Liver (tissue), 3 donors: ENCODE results near the gene ATXN7L3.

Experiments used
- GABPA ChIP-seq, 2 donors: IDR thresholded peaks in 1 of 2; conservative IDR thresholded peaks in 1 of 2; 2 replicates each; pipeline ENCODE4 v1.6.1; 2016; ENCODE audit warnings: antibody characterized with exemption in 2 of 2, mild to moderate bottlenecking in 1 of 2, moderate library complexity in 1 of 2
- HNF4G ChIP-seq: IDR thresholded peaks from 2 replicates; pipeline ENCODE4 v1.6.1; 2016; ENCODE audit warnings: antibody characterized with exemption
- NR2F2 ChIP-seq: IDR thresholded peaks from 2 replicates; pipeline ENCODE4 v1.6.1; 2016; ENCODE audit warnings: antibody characterized with exemption
- RAD21 ChIP-seq, 2 donors: IDR thresholded peaks; 2 replicates each; pipeline ENCODE4 v1.6.1; 2016; ENCODE audit warnings: antibody characterized with exemption in 2 of 2, mild to moderate bottlenecking in 2 of 2
- SP1 ChIP-seq: IDR thresholded peaks from 2 replicates; pipeline ENCODE4 v1.6.1; 2018; ENCODE audit warnings: antibody characterized with exemption, mild to moderate bottlenecking
- YY1 ChIP-seq: IDR thresholded peaks from 2 replicates; pipeline ENCODE4 v1.6.1; 2016; ENCODE audit warnings: antibody characterized with exemption, mild to moderate bottlenecking
- ZBTB33 ChIP-seq: IDR thresholded peaks from 2 replicates; pipeline ENCODE4 v1.6.1; 2016; ENCODE audit warnings: antibody characterized with exemption
- TF ChIP-seq, protein P1 (sequence below): fragments of 150-350 bp; IDR thresholded peaks from 2 replicates; pipeline ENCODE4 v1.5.1; 2017; ENCODE audit warnings: improper control_type of control experiment, low read depth, low read length; ENCODE audit not compliant: missing input control
- TF ChIP-seq, protein P2 (sequence below): IDR thresholded peaks from 2 replicates; pipeline ENCODE4 v1.6.1; 2016; ENCODE audit warnings: antibody characterized with exemption, mild to moderate bottlenecking
- TF ChIP-seq, protein P3 (sequence below): IDR thresholded peaks from 2 replicates; pipeline ENCODE4 v1.6.1; 2016; ENCODE audit warnings: antibody characterized with exemption
- TF ChIP-seq, protein P4 (sequence below): IDR thresholded peaks from 2 replicates; pipeline ENCODE4 v1.6.1; 2016; ENCODE audit warnings: antibody characterized with exemption
- donor health status: healthy.
- donor health status: healthy.

DNA sequence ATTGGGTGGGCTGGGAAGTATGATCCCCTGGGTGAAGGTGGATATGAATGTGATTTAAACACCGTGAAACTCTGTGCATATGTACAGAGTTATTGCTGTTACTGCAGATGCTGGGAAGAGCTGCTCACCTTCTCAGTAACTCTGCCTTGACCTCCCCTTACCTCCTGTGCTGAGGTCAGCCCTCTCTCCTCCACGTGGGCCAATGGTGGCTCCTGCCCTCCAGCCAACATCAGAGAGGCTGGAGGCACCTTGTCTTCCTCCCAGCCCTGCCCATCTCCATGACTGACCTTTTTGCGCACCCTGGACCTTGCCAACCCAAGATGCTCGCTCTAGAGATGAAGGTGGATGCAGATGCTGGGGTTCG lies 29.6 kb downstream of the ATXN7L3 start:
- TF ChIP-seq, protein P1, sequence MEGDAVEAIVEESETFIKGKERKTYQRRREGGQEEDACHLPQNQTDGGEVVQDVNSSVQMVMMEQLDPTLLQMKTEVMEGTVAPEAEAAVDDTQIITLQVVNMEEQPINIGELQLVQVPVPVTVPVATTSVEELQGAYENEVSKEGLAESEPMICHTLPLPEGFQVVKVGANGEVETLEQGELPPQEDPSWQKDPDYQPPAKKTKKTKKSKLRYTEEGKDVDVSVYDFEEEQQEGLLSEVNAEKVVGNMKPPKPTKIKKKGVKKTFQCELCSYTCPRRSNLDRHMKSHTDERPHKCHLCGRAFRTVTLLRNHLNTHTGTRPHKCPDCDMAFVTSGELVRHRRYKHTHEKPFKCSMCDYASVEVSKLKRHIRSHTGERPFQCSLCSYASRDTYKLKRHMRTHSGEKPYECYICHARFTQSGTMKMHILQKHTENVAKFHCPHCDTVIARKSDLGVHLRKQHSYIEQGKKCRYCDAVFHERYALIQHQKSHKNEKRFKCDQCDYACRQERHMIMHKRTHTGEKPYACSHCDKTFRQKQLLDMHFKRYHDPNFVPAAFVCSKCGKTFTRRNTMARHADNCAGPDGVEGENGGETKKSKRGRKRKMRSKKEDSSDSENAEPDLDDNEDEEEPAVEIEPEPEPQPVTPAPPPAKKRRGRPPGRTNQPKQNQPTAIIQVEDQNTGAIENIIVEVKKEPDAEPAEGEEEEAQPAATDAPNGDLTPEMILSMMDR: no peak
- no peak for TF ChIP-seq GABPA (IDR thresholded peaks at IDR 0.05 in 1 of 2, conservative IDR thresholded peaks at IDR 0.05 in 1 of 2)
- no peak for TF ChIP-seq SP1
- TF ChIP-seq RAD21 (IDR thresholded peaks at IDR 0.05): no peak
- TF ChIP-seq, protein P2, sequence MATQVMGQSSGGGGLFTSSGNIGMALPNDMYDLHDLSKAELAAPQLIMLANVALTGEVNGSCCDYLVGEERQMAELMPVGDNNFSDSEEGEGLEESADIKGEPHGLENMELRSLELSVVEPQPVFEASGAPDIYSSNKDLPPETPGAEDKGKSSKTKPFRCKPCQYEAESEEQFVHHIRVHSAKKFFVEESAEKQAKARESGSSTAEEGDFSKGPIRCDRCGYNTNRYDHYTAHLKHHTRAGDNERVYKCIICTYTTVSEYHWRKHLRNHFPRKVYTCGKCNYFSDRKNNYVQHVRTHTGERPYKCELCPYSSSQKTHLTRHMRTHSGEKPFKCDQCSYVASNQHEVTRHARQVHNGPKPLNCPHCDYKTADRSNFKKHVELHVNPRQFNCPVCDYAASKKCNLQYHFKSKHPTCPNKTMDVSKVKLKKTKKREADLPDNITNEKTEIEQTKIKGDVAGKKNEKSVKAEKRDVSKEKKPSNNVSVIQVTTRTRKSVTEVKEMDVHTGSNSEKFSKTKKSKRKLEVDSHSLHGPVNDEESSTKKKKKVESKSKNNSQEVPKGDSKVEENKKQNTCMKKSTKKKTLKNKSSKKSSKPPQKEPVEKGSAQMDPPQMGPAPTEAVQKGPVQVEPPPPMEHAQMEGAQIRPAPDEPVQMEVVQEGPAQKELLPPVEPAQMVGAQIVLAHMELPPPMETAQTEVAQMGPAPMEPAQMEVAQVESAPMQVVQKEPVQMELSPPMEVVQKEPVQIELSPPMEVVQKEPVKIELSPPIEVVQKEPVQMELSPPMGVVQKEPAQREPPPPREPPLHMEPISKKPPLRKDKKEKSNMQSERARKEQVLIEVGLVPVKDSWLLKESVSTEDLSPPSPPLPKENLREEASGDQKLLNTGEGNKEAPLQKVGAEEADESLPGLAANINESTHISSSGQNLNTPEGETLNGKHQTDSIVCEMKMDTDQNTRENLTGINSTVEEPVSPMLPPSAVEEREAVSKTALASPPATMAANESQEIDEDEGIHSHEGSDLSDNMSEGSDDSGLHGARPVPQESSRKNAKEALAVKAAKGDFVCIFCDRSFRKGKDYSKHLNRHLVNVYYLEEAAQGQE: no peak
- no peak for TF ChIP-seq YY1
- TF ChIP-seq NR2F2: no peak
- TF ChIP-seq HNF4G: no peak
- TF ChIP-seq, protein P3, sequence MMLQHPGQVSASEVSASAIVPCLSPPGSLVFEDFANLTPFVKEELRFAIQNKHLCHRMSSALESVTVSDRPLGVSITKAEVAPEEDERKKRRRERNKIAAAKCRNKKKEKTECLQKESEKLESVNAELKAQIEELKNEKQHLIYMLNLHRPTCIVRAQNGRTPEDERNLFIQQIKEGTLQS: no peak
- no peak for TF ChIP-seq ZBTB33
- TF ChIP-seq, protein P4, sequence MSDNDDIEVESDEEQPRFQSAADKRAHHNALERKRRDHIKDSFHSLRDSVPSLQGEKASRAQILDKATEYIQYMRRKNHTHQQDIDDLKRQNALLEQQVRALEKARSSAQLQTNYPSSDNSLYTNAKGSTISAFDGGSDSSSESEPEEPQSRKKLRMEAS: no peak
